ENCODE measurements around the gene RPL15.
"Not testable (repeated sequence)": the region's sequence is repeated elsewhere in the genome, so short reads cannot be mapped to it uniquely, and the experiment has no call there.

RPL15 gene

GRCh38 chr3:23894254-23895061, 22.5 kb upstream of the RPL15 start:
- DNase-seq, result no peak

GRCh38 chr3:23895181-23895580, 21.8 kb upstream of the RPL15 start:
- DNase-seq, result no peak

GRCh38 chr3:23900744-23901143, 16.2 kb upstream of the RPL15 start:
- no peak for DNase-seq

GRCh38 chr3:23904545-23904944, 12.4 kb upstream of the RPL15 start:
- no peak for DNase-seq

- DNase-seq, result no peak
Measured at GRCh38 chr3:23909341-23909740, 7.6 kb upstream of the RPL15 start.

GRCh38 chr3:23911397-23911796, 5.5 kb upstream of the RPL15 start:
- DNase-seq, result no peak

GRCh38 chr3:23912335-23912734, 4.6 kb upstream of the RPL15 start:
- not testable (repeated sequence) for DNase-seq

GRCh38 chr3:23913182-23913581, 3.8 kb upstream of the RPL15 start:
- DNase-seq, result no peak

GRCh38 chr3:23913873-23914743, 2.8 kb upstream of the RPL15 start:
- DNase-seq, result no peak

- DNase-seq, result no peak
Measured at GRCh38 chr3:23915537-23916108, 1.3 kb upstream of the RPL15 start.

GRCh38 chr3:23916152-23916885, 613 bp upstream of the RPL15 start:
- DNase-seq, result no peak

- not testable (repeated sequence) for DNase-seq
Measured at GRCh38 chr3:23917679-23918303, 859 bp downstream of the RPL15 start.

GRCh38 chr3:23918331-23918730, 1.4 kb downstream of the RPL15 start:
- DNase-seq, result not testable (repeated sequence)

- no peak for DNase-seq
Measured at GRCh38 chr3:23919628-23920027, 2.7 kb downstream of the RPL15 start.

- no peak for DNase-seq
Measured at GRCh38 chr3:23920151-23920655, 3.3 kb downstream of the RPL15 start.

GRCh38 chr3:23921052-23921511, 4.2 kb downstream of the RPL15 start:
- DNase-seq, result no peak

GRCh38 chr3:23923786-23924185, 6.9 kb downstream of the RPL15 start:
- DNase-seq, result no peak

GRCh38 chr3:23926246-23926645, 9.3 kb downstream of the RPL15 start:
- no peak for DNase-seq

- DNase-seq, result no peak
Measured at GRCh38 chr3:23926736-23927135, 9.8 kb downstream of the RPL15 start.

GRCh38 chr3:23928524-23928923, 11.6 kb downstream of the RPL15 start:
- DNase-seq, result no peak

GRCh38 chr3:23931597-23931996, 14.7 kb downstream of the RPL15 start:
- DNase-seq, result no peak

GRCh38 chr3:23932571-23932970, 15.6 kb downstream of the RPL15 start:
- no peak for DNase-seq
